ENCODE results near the gene GLIS1. TPM values are rescaled to one million over a fixed set of nuclear protein-coding genes. Genes with fewer than 3 reads are reported as not detected.

GLIS1 gene
- total RNA-seq, 4 donors from 2014 or later: 0.63 to 2.4 (median 1.0) TPM

GRCh38 chr1:53559854-53560580, 178.9 kb downstream of the GLIS1 start:
- peak in 1 of 2 donors; percentile 78 for DNase-seq (ENCODE audit: low spot score in 2 of 2)
- WGBS, 2 donors: 71 to 94% methylated on average over 6 to 12 of the region's 12 CpGs
- H3K4me3 ChIP-seq (ENCODE audit: low read depth, poor library complexity, severe bottlenecking): no peak overlapping the region
- intact Hi-C loops (cut with DNase I; ENCODE audit: low total_unique reads): no loop called here
- TF ChIP-seq CTCF (IDR thresholded peaks at IDR 0.05) (no peak), POLR2A (IDR thresholded peaks at IDR 0.05) (no peak)

GRCh38 chr1:53559391-53559815, 179.6 kb downstream of the GLIS1 start:
- TF ChIP-seq CTCF (IDR thresholded peaks at IDR 0.05) (no peak), POLR2A (IDR thresholded peaks at IDR 0.05) (no peak)
- H3K4me3 ChIP-seq (ENCODE audit: low read depth, poor library complexity, severe bottlenecking): no peak overlapping the region
- intact Hi-C loops (cut with DNase I; ENCODE audit: low total_unique reads): no loop called here
- no peak for DNase-seq (ENCODE audit: low spot score in 2 of 2)
- WGBS, 2 donors: 87 to 90% methylated on average over 13 of the region's 13 CpGs

- TF ChIP-seq POLR2A (IDR thresholded peaks at IDR 0.05) (no peak), CTCF (IDR thresholded peaks at IDR 0.05) (no peak)
- 67 to 88% methylated on average over 5 of the region's 5 CpGs for WGBS, 2 donors
Measured at GRCh38 chr1:53558739-53559315, 180.1 kb downstream of the GLIS1 start.

GRCh38 chr1:53557830-53558738, 180.9 kb downstream of the GLIS1 start:
- peak in 1 of 2 donors; percentile 82 for DNase-seq (ENCODE audit: low spot score in 2 of 2)
- no peak overlapping the region for H3K4me3 ChIP-seq (ENCODE audit: low read depth, poor library complexity, severe bottlenecking)
- TF ChIP-seq CTCF (IDR thresholded peaks at IDR 0.05): no peak
- no peak for TF ChIP-seq POLR2A (IDR thresholded peaks at IDR 0.05)
- intact Hi-C loops (cut with DNase I; ENCODE audit: low total_unique reads): no loop called here
- WGBS, 2 donors: 78 to 86% methylated on average over 12 of the region's 12 CpGs

More at GRCh38 chr1:53558739-53559315, 180.1 kb downstream of the GLIS1 start:
- DNase-seq (ENCODE audit: low spot score in 2 of 2): no peak
- no peak overlapping the region for H3K4me3 ChIP-seq (ENCODE audit: low read depth, poor library complexity, severe bottlenecking)
- intact Hi-C loops (cut with DNase I; ENCODE audit: low total_unique reads): no loop called here

- intact Hi-C loops (cut with DNase I; ENCODE audit: low total_unique reads): no loop called here
- no peak for TF ChIP-seq CTCF (IDR thresholded peaks at IDR 0.05)
- no peak overlapping the region for H3K4me3 ChIP-seq (ENCODE audit: low read depth, poor library complexity, severe bottlenecking)
- WGBS, 2 donors: 83 to 87% methylated on average over 4 of the region's 4 CpGs
- peak in 1 of 2 donors; percentile 75 for DNase-seq (ENCODE audit: low spot score in 2 of 2)
Measured at GRCh38 chr1:53557369-53557768, 181.6 kb downstream of the GLIS1 start.

All from lower leg skin (tissue), 4 donors.